ENCODE results near the gene CALD1.
"Not testable (repeated sequence)": the region's sequence is repeated elsewhere in the genome, so short reads cannot be mapped to it uniquely, and the experiment has no call there.

The CALD1 gene

DNA sequence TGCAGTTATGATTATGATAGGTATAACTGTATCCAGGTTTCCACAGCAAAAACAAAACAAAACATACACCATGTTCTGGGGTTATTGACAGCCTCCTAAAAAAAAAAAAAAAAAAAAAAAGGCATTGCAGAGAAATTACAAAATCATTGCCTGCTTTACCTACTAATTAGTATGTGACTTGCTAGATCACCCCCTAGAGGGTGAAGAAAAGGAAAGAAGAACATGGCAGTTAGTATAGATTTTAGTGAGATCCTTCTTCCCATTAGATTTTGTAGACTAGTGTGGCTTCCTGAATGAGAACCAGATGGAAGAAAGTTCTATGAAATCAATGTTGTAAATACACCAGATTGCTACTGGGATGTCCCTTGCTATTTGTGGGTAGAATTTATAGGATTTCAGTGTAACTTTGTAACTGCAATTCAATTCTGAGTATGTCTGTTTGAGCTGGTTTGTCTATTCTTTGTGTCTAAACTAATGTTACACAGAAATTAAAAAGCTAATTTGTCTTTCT, 182.9 kb downstream of the CALD1 start:
- peak in 1 of 5 experiments; percentile 11 for DNase-seq

DNA sequence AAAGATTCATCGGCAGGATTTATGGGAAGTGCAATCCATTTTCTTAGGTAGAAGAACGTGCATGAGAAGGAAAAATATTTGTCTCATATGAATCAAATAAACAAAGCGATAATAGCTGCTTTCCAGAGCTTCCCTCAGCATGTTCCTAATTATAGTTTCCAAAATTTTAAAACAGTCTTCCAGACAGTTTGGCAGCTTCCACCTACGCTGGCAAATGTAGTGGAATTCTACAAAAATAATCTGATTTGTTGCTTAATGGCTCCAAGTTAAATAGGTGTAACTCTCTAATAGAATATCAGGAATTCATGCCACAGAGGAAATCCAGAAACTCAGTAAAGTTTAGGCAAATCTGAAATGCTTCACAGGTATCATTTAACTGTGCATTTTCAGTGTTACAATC, 183.6 kb downstream of the CALD1 start:
- no peak for DNase-seq

DNA sequence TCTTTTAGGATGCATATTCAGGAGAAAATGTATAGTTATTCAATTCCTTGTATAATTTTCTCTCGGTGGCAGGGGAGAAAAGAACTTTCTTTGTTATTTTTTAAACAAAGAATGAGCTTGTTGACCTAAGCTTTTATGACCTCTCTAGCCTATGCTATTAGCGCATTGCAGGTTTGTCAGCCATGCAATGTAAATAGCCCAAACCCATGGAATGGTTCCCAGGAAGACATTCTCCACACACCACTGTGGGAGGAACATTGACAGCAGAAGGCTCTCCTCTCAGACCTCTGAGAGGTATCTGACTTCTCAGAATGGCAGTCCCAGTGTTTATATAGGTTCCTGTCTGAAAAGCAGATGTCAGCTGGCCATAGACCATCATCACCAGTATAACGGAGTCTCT, 187.3 kb downstream of the CALD1 start:
- no peak for DNase-seq

DNA sequence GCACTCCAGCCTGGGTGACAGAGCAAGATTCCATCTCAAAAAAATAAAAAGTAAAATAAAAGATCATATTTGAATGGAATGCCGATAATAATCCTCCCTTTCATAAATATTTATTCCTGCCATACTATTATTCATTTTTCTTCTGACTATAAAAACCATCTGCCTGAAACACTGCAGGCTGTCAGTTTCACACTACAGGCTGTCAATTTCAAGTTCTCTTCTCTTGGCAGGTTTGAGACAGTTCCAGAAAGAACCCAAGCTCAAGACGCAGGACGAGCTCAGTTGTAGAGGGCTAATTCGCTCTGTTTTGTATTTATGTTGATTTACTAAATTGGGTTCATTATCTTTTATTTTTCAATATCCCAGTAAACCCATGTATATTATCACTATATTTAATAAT, 188.7 kb downstream of the CALD1 start:
- no peak for DNase-seq

DNA sequence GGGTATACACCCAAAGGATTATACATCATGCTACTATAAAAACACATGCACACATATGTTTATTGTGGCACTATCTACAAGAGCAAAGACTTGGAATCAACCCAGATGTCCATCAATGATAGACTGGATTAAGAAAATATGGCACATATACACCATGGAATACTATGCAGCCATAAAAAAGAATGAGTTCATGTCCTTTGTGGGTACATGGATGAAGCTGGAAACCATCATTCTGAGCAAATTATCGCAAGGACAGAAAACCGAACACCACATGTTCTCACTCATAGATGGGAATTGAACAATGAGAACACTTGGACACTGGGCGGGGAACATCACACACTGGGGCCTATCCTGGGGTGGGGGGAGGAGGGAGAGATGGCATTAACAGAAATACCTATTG, 202.2 kb downstream of the CALD1 start:
- DNase-seq: not testable (repeated sequence)

DNA sequence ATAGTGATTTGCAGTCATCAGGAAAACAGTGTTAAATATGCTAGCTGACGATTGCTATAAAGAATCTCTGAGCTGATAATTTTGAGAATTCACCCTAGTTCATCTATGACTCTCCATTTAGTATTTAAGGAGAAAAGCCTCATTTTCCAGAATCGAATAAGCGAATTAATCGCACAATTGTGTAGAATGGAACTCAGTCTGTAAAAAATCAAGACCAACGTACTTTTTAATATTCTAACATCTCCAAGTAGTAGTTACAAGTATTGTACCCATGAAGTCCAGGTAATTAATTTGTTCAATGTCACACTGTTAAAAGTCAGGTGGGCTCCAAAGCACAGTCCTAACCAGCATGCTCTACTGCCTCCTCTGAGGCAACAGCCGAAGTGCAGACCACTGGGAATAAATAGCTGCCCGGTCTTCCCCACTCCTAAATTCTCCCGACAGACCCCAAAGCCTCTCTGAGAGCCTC, 206.5 kb downstream of the CALD1 start:
- DNase-seq: no peak

DNA sequence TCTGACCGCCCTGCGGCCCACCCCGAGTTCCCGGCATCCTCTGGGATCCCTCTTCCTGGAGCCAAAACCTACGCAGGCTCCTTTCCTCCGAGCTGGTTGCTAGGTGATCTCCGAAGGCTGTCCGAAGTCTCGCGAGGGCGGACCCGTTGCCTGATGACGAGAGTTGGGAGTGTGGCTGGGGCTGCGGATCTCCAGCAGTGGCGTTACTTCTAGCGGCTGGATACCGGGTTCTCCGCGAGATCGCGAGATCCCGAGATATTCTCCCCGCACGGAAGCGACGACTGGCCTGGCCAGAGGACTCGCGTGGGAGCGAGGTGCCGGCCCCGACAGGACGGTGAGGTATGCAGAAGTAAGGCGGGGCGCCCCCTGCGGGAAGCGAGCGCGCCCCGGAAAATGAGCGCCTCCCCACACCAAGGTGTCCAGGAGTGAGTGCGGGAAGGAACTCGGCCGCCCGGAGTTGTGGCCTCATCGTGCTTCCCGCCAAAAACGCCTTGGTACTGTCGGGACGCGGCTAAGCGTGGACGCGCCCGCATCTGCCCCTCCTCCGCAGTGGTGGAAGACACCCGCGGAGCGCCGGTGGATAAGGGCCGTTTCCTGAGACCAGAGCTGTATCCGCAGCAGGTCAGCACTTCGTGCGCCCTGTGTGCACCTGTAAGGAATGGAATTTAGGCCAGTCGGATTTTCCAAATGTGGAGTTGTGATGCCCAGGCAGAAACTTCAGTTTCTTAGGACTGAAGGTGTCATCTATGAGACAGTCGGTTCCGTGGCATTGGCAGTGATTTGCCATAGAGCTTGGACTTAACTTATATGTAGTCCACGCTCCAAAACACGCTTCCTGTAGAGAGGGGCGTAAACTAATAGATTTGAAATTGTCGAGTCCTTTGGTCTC, 207.2 kb downstream of the CALD1 start, which contains the start of gene AGBL3:
AGBL3 (plus strand) TSS at position 146 of the 889 bp plus-strand sequence. CDS start 1,426 bp downstream, outside the sequence.
- peak; percentile 59 to 94 (median 82) for DNase-seq

DNA sequence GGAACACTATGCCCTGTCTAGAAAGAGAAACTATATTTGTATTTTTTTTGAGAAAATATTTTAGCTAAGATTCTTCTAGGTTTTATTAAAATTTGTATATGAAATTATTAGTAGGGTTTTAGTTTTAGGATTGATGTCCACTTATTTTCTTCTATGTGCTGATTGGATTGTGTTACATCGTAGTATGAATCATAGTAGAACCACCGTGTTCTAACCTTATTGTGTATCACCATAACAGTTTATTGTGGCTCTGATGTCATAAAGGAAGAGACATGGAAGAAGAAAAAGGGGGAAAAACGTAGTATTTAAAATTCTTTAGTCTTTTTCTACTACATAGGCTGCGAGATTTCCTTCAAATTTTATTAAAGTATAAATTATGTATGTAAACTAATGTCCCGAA, 208.7 kb downstream of the CALD1 start:
- DNase-seq: no peak

DNA sequence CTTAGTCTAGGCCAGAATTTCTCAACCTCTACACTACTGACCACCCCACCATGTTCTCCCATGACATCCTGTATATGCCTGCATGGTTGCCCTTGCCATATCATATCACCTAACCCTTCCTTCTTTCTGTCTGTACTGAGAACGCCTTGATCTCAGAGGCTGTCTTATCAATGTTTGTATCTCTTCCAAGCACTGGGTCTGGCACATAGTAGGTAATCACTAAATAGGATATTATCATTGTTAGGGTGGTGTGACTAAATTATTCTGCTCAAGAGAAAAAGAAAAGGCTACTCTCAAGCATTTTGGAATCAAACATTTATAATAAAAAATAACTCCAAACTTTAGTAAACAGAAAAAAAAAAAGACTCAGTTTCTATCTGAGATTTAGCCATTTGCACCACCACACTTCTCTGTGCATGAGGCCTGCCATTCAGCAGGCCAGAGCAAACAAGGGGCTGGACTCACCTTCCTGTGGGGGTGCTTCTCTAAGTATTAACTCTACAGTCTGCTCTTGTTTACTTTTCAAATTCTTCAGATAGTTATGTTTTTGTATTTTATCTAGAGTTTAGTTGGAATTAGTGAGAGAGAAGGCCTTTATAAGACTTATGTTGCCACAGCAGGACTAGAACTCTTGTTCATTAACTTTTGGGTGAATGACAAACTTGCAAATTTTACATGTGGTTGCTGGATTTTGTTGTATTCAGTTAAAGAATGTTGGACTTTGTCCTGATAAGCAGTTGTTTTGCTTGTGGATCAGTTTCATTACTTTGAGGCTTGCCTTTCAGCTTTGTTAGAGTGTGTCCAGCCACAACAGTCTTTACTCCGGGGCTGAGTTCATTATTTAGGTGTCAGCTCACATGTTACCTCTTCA, 212.3 kb downstream of the CALD1 start:
- no peak for DNase-seq

DNA sequence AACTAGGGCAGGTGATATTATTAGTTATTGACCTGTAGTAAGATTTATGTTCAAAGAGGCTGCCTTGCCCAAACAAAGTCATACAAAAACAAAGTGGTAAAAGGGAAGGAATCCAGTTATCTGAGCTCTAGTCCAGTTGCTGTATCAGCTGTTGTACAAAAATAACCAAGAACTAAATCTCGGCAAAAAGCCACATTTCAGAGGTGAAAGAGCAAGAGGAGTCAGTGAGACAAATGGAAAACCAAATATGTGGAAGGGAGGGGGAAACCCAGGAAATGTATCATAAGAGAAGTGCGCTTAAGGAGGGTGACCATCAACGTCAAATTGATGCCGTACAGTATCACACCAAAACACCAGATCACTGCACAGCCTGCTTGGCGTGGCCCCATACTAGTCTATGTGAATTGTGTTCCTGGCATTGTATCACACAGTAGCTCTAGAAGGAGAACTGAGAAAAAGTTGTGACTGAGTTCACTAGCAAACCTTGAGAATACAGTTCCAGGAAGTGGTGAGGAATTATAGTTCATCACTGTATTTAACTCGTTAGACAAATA, 213.3 kb downstream of the CALD1 start:
- DNase-seq: peak in 1 of 5 experiments; percentile 53

DNA sequence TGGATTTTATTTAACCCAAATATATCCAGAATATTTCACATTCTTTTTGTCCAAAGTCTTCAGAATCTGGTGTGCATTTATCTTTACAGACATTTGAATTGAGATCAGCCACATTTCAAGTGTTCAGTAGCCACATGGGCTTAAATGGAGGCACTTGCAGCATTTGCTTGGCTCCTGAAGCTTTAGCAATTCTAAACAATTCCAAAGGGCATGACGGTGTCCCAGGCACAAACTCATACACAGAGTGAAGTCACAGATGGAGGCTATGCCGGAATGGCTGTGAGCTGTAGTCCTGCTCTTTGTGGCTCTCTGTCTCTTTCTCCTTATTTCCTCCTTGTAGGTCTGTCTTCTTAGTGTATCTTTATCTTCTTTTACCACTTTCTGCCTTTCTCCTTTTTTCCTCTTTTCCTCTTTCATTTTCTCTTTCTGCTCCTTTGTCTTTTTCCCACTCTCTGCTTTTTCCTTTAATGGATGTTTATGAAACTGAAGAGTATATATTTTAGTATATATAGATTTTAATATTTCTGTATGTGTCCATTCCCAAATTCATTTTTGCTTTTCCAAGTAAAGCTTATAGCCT, 214.5 kb downstream of the CALD1 start:
- no peak for DNase-seq

DNA sequence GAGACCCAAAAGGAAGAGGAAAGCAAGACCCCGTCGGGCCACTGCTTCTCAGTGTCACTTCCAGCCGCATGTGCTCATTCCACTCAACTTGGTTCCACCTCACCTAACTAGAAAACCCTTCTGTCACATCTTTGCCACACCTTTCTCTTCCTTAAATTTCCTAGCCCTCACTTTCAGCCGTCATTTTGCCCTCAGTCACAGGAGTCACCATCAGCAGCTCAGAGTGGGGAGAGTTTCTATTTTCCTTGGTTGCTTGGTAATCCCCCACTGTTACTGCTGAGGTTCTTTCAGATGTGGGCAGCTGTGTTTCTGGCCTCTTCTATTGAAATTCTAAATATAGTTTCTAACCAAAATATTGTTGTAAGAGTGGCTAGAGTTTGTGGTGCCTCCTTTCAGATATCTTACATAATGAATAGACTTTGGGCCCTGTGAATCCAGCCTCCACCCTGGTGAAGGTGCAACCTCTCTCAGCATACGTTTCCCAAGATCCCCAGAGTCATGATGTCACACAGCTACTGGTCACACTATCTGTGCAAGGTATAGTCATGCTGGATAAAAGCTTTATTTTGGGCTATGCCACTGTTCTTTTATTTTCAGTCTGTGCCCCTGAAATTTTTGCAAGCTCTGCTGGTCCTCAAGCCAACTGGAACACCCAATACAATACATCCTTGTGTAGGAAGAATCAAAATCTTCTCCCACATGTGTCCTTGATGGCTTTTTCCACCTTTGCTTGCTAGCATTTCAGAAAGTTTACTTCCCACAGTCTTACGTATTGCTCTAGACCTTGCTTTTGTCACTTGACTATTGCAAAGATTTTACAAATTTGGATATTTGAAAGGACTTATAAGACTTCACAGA, 216.0 kb downstream of the CALD1 start:
- peak in 1 of 5 experiments; percentile 30 for DNase-seq

DNA sequence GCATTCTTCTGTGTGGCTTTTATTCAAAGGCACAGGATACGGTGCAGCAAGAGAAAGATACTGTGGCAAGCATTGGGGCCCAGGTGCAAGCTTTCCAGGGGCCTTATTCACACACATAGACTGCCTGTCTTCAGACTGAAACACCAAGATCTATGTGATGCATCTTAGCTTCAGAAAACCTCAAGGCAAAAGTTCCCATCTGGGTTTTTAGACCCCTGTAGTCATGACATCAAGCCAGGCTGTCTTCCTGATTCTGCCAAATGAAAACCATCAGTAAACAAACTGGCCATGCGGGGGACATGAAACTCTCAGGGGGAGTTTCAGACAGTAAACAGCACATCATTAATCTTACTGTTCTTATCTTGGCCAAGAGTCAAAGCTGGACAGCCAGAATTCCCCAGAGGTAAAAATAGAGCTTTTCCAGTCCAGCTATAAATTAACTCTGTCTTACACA, 216.7 kb downstream of the CALD1 start:
- DNase-seq: no peak

DNA sequence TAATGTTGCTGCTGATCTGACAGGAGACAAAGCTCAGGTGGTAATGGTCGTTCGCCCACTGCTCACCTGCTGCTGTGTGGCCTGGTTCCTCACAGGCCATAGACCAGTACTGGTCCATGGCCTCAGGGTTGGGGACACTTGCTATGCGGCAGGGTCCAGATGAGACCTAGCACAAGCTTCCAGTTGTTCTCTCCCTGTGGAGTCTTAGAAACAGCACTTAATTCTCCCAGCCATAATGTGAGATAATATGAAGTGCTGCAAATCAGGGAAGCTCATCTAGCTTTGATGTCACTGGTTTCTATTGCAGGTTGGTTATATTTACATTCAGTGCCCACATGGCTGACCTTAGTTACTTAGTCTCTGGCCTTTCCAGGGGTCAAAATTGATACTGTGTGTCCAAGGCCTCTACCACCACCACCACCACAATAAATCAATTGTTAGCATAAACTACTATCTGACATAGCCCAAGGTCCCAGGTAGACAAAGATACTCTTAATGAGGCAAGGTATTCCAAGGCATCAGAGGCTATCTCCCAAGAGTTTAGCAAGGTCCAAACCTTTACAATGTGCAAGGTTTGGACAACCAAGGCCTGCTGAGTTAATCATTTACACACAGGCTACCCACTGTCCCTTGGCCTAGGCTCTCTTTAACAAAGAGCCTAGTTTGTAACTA, 217.9 kb downstream of the CALD1 start:
- DNase-seq: no peak

DNA sequence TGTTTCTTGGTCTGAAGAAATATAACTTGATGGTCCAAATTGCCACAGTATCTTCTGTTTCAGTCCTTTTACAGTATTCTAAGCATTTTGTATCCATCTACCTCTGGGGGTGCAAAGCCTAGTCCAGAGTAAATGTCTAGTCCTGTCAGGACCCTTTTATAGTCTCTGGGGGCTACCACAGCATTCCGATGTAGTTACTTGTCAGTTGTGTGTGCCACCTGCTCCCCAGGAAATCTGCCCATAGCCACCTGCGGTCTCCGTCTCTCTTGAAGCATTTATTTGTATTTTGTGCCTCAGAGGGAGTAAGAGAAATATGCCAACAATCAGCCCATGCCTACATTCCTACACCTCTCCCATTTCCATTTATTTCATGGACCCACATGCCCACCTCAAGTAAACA, 219.7 kb downstream of the CALD1 start:
- DNase-seq: no peak

DNA sequence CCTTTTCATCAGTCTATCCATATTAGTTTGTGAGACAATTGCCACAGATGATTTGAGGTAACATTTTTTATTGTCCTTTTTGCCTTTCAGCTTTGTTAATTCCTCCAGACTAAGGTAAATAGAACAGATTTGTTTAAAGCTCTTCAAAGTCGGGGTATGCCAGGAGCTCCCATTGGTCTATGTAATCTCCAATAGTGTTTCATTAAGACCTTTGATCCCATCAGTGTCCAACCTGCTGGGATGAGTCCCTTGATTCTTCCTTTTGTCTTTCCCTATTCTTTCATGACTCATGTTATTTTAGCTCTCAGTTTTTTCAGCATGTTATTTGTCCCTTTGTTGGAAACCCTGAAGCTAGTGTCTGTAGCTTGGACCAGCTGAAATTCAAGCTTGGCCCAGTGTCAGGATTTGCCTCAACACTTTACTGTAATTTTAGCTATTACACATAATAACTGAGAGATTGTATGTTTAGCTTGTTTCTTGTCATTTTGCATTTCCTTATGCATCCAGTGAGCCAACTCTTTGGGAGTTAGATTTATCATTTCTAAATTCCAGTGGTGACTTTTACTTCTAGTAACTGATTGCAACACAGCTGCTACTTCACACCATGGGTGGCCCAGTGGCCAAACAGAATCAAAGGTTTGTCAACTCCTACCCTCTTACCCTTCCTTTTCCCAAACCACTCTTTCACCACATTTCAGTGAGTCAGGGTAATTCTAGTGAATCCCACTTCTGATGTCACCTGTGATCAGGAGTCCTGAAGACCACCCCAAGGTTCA, 222.1 kb downstream of the CALD1 start:
- no peak for DNase-seq

DNA sequence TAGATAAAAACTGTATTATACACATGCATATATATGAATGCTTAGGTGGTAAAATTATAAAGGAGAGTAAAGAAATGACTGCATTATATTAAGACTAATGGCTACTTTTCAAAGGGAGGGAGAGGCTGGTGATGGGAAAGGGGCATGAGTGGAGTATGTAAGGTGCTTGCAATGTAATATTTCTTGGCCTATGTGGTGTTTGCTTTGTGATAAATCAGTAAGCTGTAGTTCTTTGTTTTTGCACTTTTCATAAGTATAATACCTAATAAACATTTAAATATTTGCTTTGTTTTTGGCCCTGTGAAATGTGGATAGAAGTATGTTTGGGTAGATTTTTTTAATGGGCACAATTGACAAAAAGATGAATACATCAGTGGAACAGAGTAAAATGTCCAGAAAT, 232.8 kb downstream of the CALD1 start:
- no peak for DNase-seq
